ENCODE results near the gene ALPP.
"Not testable (repeated sequence)": the region's sequence is repeated elsewhere in the genome, so short reads cannot be mapped to it uniquely, and the experiment has no call there.

ALPP gene

GRCh38 chr2:232353096-232353495 is 25.5 kb upstream of the ALPP start:
- no peaks in the 10 kb centered on the region for H3K4me1 ChIP-seq (ENCODE audit: insufficient read depth, low read length)
- no peaks in the 10 kb centered on the region for H3K36me3 ChIP-seq (ENCODE audit: insufficient read depth, low read length)
- WGBS: 95% methylated on average over 8 of the region's 8 CpGs
- H3K27ac ChIP-seq (ENCODE audit: low read depth, low read length): no peak overlapping the region
- H3K27me3 ChIP-seq (ENCODE audit: insufficient read depth, low read length): peaks cover 47% of the 10 kb centered on the region
- 0 out of 2 replicates have a peak, but pooled peaks cover 8% of the 10 kb centered on the region for H3K9me3 ChIP-seq (ENCODE audit: insufficient read depth, low read depth, low read length)
- no peak overlapping the region for H3K4me3 ChIP-seq (ENCODE audit: low read length)
- H3K9ac ChIP-seq (ENCODE audit: low read depth, low read length): no peak overlapping the region

DNA sequence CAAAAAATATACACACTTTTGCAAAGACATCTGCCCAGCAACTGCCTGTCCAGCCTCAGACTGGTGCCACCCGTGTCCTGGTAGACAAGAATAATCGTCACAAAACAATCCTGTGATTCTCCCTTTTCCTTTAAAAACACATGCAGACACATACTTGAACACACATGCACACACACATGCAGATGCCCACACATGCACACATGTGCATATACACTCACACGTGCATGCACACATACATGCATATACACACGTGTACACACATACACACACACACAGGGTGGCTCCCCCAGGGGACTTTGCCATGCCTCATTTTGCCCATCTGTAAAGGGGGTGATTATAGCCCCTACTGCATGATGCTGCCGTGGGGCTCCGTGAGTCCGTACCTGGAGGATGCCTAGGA is 24.9 kb upstream of the ALPP start:
- Histone ChIP-seq H3K9me3 (ENCODE audit: insufficient read depth, low read depth, low read length) (0 out of 2 replicates have a peak, but pooled peaks cover 8% of the 10 kb centered on the region), H3K27me3 (ENCODE audit: insufficient read depth, low read length) (peaks cover 44% of the 10 kb centered on the region), H3K4me3 (ENCODE audit: low read length) (no peak overlapping the region), H3K4me1 (ENCODE audit: insufficient read depth, low read length) (no peaks in the 10 kb centered on the region), H3K36me3 (ENCODE audit: insufficient read depth, low read length) (no peaks in the 10 kb centered on the region), H3K27ac (ENCODE audit: low read depth, low read length) (no peak overlapping the region), H3K9ac (ENCODE audit: low read depth, low read length) (no peak overlapping the region)
- WGBS: 87% methylated on average over 7 of the region's 7 CpGs

- H3K9me3 ChIP-seq (ENCODE audit: insufficient read depth, low read depth, low read length): 0 out of 2 replicates have a peak, but pooled peaks cover 8% of the 10 kb centered on the region
- H3K9ac ChIP-seq (ENCODE audit: low read depth, low read length): no peak overlapping the region
- peaks cover 41% of the 10 kb centered on the region for H3K27me3 ChIP-seq (ENCODE audit: insufficient read depth, low read length)
- 95% methylated on average over 5 of the region's 5 CpGs for WGBS
- H3K27ac ChIP-seq (ENCODE audit: low read depth, low read length): no peak overlapping the region
- no peaks in the 10 kb centered on the region for H3K4me1 ChIP-seq (ENCODE audit: insufficient read depth, low read length)
- no peaks in the 10 kb centered on the region for H3K36me3 ChIP-seq (ENCODE audit: insufficient read depth, low read length)
- H3K4me3 ChIP-seq (ENCODE audit: low read length): no peak overlapping the region
Measured at GRCh38 chr2:232354069-232354468, 24.5 kb upstream of the ALPP start.

DNA sequence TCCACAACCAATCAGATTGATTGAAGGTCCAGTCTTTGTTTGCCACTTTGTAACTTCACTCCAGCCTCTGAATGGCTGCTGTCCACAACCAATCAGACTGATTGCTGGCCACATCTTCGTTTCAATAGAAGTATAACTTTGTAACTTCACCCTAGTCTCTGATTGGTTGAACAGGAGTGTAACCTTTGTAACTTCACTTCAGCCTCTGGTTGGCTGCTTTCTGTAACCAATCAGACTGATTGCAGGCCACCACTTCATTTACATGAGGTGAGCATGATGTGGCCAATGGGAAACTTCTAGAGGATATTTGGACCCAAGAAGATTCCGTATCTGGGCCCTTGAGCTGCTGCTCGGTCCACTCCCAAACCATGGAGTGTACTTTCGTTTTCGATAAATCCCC is 16.9 kb upstream of the ALPP start:
- H3K9me3 ChIP-seq (ENCODE audit: insufficient read depth, low read depth, low read length): no peaks in the 10 kb centered on the region
- H3K4me3 ChIP-seq (ENCODE audit: low read length): no peak overlapping the region
- 92% methylated on average over 5 of the region's 5 CpGs for WGBS
- H3K4me1 ChIP-seq (ENCODE audit: insufficient read depth, low read length): no peaks in the 10 kb centered on the region
- H3K9ac ChIP-seq (ENCODE audit: low read depth, low read length): no peak overlapping the region
- H3K36me3 ChIP-seq (ENCODE audit: insufficient read depth, low read length): no peaks in the 10 kb centered on the region
- no peaks in the 10 kb centered on the region for H3K27me3 ChIP-seq (ENCODE audit: insufficient read depth, low read length)
- H3K27ac ChIP-seq (ENCODE audit: low read depth, low read length): no peak overlapping the region

DNA sequence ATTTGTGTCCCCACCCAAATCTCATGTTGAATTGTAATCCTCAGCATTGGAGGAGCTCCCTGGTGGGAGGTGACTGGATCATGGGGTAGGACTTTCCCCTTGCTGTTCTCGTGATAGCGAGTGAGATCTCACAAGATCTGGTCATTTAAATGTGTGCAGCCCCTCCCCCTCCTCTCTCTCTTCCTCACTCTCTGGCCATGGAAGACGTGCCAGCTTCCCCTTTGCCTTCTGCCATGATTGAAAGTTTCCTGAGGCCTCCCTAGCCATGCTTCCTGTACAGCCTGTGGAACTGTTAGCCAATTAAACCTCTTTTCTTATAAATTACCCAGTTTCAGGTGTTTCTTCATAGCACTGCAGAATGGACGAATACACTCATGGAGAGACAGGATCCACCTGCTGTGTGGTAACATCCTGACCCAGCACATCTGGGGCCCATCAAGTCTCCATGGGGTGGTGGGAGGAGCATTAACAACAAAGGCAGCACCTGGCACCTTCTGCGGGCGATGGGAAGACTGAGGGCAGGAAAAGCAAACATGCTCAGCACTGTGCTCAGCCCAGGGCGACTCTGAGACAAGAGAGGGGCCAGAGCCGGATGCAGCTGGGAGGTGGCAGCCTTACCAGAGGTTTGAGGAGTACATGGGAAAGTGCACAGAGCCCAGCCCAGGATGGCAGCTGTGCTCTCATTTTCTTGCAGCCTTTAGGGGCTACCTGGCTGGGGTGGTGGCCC is 16.2 kb upstream of the ALPP start:
- no peak overlapping the region for H3K27ac ChIP-seq (ENCODE audit: low read depth, low read length)
- H3K4me3 ChIP-seq (ENCODE audit: low read length): no peak overlapping the region
- H3K9ac ChIP-seq (ENCODE audit: low read depth, low read length): no peak overlapping the region
- H3K4me1 ChIP-seq (ENCODE audit: insufficient read depth, low read length): no peaks in the 10 kb centered on the region
- no peaks in the 10 kb centered on the region for H3K36me3 ChIP-seq (ENCODE audit: insufficient read depth, low read length)
- WGBS: 76% methylated on average over 8 of the region's 8 CpGs
- no peaks in the 10 kb centered on the region for H3K27me3 ChIP-seq (ENCODE audit: insufficient read depth, low read length)
- no peaks in the 10 kb centered on the region for H3K9me3 ChIP-seq (ENCODE audit: insufficient read depth, low read depth, low read length)

- not testable (repeated sequence) for H3K27ac ChIP-seq (ENCODE audit: low read depth, low read length); H3K9me3 ChIP-seq (ENCODE audit: insufficient read depth, low read depth, low read length); H3K9ac ChIP-seq (ENCODE audit: low read depth, low read length); H3K27me3 ChIP-seq (ENCODE audit: insufficient read depth, low read length); H3K4me1 ChIP-seq (ENCODE audit: insufficient read depth, low read length); H3K36me3 ChIP-seq (ENCODE audit: insufficient read depth, low read length); H3K4me3 ChIP-seq (ENCODE audit: low read length)
- 82% methylated on average over 12 of the region's 12 CpGs for WGBS
Measured at GRCh38 chr2:232363064-232363783, 15.3 kb upstream of the ALPP start.

- WGBS: 92% methylated on average over 14 of the region's 14 CpGs
- Histone ChIP-seq H3K4me3 (ENCODE audit: low read length) (no peak overlapping the region), H3K27ac (ENCODE audit: low read depth, low read length) (no peak overlapping the region)
Measured at GRCh38 chr2:232363784-232364615, 14.6 kb upstream of the ALPP start.

DNA sequence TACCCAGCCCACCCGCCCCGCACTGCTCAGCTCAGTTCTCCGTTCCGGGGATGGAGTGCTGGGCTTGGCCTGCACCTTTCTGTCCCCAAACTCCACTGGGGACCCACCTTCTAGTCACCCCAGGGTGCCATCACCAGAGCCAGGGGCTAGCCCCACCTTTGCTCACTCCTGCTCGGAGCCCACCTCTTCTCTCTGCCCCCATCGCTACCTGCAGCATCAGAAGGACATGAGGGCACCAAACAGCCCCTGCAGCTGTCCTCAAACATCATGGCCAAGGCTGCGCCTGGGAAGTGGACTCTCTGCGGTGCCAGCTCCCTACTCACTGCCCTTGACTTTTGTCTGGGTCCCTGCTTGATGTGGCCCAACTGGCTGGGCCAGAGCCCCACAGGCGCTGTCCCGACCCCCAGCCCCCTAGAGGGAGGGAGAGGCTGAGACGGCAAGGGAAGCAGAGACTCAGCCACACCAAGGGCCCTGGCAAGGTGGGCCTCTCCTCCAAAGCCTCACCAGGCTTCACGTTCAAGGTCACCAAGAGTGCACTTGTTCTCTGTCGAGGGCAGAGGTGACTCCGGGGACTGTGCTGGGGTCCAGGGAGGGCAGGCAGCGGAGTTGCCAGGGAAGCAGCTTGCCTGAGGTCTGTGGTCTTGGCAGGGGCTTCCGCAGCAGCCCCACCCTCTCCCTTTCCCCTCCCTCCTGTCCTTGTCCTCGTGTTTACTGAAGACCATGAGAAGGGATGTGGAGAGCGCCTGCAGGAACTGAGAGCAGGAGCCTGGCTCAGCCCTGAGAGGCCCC is 13.6 kb upstream of the ALPP start:
- H3K4me3 ChIP-seq (ENCODE audit: low read length); H3K27ac ChIP-seq (ENCODE audit: low read depth, low read length); H3K27me3 ChIP-seq (ENCODE audit: insufficient read depth, low read length); H3K36me3 ChIP-seq (ENCODE audit: insufficient read depth, low read length); H3K9me3 ChIP-seq (ENCODE audit: insufficient read depth, low read depth, low read length); H3K9ac ChIP-seq (ENCODE audit: low read depth, low read length): not testable (repeated sequence)
- 95% methylated on average over 14 of the region's 18 CpGs for WGBS
- peaks cover 11% of the 10 kb centered on the region for H3K4me1 ChIP-seq (ENCODE audit: insufficient read depth, low read length)

More at GRCh38 chr2:232363784-232364615, 14.6 kb upstream of the ALPP start:
- Histone ChIP-seq H3K9ac (ENCODE audit: low read depth, low read length) (no peak overlapping the region), H3K9me3 (ENCODE audit: insufficient read depth, low read depth, low read length) (no peaks in the 10 kb centered on the region), H3K27me3 (ENCODE audit: insufficient read depth, low read length) (no peaks in the 10 kb centered on the region), H3K4me1 (ENCODE audit: insufficient read depth, low read length) (peaks cover 7% of the 10 kb centered on the region), H3K36me3 (ENCODE audit: insufficient read depth, low read length) (no peaks in the 10 kb centered on the region)

DNA sequence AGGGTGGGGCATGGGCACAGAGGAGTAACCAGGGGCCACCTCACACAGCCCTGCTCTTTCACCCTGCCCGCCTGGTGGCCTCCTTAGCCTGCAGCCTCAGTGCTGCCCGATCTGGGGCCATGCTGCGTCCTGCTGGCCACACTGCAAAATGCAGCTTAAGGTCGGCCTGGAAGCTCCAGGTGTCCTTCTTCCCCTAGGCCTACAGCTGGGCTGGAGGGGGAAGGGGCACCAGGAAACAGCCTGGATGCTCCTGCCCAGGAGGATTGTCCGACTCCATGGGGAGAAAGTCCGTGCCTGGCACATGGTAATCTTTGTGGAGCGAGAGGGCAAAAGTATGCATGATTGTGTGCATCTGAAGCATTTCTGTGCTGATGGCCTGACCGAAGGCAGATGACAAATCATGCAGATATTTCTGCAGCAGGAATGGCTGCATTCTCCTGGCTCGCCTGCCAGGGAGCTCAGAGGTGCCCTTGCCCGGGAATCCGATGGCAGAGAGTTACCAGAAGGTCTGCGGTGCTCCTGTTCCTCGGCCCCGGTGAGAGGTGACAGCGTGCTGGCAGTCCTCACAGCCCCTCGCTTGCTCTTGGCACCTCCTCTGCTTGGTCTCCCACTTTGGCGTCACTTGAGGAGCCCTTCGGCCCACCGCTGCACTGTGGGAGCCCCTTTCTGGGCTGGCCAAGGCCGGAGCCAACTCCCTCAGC is 12.8 kb upstream of the ALPP start:
- WGBS: 76% methylated on average over 20 of the region's 20 CpGs
- Histone ChIP-seq H3K4me3 (ENCODE audit: low read length) (no peak overlapping the region), H3K36me3 (ENCODE audit: insufficient read depth, low read length) (no peaks in the 10 kb centered on the region), H3K4me1 (ENCODE audit: insufficient read depth, low read length) (peaks cover 11% of the 10 kb centered on the region), H3K27me3 (ENCODE audit: insufficient read depth, low read length) (no peaks in the 10 kb centered on the region), H3K27ac (ENCODE audit: low read depth, low read length) (no peak overlapping the region), H3K9ac (ENCODE audit: low read depth, low read length) (no peak overlapping the region), H3K9me3 (ENCODE audit: insufficient read depth, low read depth, low read length) (no peaks in the 10 kb centered on the region)

DNA sequence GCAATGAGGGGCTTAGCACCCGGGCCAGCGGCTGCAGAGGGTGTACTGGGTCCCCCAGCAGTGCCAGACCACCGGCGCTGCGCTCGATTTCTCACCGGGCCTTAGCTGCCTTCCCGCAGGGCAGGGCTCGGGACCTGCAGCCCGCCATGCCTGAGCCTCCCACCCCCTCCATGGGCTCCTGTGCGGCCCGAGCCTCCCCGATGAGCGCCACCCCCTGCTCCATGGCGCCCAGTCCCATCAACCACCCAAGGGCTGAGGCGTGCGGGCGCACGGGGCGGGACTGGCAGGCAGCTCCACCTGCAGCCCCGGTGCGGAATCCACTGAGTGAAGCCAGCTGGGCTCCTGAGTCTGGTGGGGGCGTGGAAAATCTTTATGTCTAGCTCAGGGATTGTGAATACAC is 12.1 kb upstream of the ALPP start:
- peaks cover 11% of the 10 kb centered on the region for H3K4me1 ChIP-seq (ENCODE audit: insufficient read depth, low read length)
- 93% methylated on average over 23 of the region's 23 CpGs for WGBS
- not testable (repeated sequence) for H3K27me3 ChIP-seq (ENCODE audit: insufficient read depth, low read length); H3K9me3 ChIP-seq (ENCODE audit: insufficient read depth, low read depth, low read length); H3K4me3 ChIP-seq (ENCODE audit: low read length); H3K36me3 ChIP-seq (ENCODE audit: insufficient read depth, low read length); H3K27ac ChIP-seq (ENCODE audit: low read depth, low read length); H3K9ac ChIP-seq (ENCODE audit: low read depth, low read length)

All from HUES64 (cell line).